Activated naive CD4-positive, alpha-beta T cell treated with Interleukin-2 at 50 U/mL for 16 hours (primary cell): Measurements from ENCODE around the gene PHF10.

Source experiments
- DNase-seq: peaks from one replicate; pipeline ENCODE4 v3.0.0-alpha.2; 2020

Gene PHF10

DNA sequence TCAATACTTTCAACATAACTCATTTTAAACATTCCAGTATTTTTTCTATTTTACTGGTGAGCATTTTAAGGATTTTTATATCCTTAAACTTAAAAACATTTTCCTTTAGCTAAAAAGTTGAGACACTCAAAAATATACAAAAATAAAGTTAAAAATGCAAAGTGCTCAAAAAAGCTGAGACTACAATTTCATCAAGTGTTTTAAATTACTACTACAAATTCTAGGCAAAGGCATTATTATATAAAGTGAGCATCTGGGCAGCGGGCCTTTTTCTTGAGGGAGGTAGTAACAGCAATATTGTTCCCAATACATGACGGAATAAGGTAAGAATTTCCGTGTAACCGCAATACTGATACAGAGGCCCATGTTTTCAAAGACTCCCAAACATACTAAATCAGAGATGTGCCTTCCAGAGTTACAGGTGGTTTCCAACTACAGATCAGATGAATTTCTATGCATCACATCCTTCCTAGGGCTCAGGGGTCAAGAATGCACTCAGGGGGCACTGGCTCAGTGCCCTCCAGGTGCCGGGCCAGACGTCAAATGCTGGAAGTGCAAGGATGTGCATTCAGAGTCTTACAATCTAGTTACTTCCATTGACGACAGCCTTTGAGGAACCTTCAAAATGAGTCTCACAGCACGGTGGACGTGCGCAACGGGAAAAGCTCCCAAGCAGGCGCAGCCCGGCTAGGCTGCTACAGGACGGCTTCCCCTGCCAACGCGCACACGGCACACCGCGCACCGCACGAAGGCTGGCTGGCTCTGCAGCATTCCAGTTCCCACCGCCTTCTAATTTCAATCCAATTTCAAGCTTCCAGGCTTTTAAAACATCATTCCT is 1.7 kb downstream of the PHF10 start:
- DNase-seq: peak; percentile 37

DNA sequence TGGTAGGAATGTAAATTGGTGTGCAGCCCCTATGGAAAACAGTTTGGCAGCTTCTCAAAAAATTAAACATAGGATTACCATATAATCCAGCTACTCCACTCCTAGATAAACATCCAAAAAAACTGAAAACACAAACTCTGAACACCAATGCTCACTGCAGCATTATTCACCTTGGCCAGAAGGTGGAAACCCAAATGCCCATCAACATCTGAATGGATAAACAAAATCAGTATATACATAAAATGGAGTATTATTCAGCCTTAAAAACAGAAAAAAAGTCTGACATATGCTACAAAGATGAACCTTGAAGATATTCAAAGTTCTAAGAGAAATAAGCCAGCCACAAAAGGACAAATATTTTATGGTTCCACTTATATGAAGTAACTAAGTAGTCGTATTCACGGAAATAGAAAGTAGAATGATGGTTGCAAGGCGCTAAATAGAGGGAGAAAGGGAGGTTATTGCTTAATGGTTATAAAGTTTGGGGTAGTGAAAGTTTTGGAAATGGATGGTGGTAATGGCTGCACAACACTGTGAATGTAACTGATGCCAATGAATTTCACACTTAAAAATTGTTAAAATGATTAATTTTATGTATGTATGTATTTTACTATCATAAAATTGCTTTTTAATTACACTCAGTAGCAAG is 4.0 kb downstream of the PHF10 start:
- no peak for DNase-seq

DNA sequence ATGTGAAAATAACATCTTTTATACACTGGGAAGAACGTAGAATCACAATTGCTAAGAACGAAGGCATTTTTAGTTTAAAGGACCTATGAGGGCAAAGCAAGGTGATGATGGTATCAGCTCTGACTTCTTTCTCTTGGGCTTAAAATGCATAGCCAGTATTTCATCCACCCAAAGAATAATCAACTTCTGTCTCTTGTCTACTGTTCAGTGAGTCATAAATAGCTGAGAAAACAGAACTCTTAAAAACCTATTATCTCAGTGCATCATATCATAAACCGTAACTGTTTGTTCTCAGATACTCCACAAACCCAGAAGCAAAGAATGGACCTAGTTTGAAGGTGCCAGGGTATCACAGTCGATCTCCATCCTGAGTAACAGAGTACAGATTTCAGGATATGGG is 5.2 kb downstream of the PHF10 start:
- no peak for DNase-seq

DNA sequence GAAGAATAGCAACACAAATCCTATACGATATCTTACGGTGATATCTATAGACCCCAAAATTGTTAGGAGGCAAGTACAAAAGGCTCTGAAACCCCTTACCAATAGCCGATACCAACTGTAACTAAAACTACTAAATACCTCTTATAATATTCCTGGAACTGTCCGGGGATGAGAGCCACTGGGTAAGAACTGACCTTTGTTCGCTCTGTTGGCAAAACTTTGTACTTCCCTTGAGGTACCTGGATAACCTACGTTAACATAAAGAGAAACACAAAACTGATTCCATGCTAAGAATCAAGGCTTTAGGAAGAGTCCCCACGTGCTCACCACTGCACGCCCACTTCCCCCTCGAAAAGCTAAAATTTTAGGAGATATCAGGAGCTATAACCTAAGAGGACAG is 9.7 kb downstream of the PHF10 start:
- no peak for DNase-seq

DNA sequence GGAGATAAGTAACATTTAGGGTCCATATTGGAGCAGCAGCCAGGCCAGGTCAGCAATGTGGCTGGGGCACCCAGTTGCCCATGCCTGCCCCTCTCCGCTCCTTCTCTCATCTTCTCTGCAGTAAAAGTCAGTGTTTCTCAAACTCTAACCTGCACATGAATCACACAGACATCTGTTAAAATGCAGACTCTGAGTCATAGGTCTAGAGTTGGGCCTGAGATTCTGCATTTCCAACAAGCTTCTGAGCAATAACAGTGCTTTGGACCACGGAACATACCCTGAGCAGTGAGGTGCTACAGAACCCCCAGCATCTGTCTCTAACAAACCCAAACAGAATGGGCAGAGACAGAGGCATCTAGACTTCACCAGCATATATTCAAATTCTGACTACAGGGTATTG is 10.1 kb downstream of the PHF10 start:
- DNase-seq: no peak

DNA sequence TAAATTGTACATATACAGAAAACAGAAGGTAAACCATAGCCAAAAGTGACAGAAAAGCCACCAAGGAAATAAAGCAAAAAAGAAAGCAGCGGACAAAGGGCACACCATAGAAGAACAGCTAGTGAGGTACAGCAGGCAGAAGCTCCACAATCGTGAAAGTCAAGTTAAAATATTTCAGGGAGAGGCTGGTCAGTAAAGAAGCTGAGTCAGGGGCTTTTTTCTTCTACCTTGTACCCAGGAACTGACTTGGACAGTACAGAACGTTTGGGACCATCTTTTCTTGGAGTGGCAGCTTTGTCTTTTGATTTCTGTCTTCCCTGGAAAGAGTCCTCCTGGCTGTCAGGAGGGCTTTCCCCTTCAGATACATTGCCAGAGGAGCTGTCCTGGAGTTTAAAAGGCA is 14.3 kb downstream of the PHF10 start:
- DNase-seq: no peak

DNA sequence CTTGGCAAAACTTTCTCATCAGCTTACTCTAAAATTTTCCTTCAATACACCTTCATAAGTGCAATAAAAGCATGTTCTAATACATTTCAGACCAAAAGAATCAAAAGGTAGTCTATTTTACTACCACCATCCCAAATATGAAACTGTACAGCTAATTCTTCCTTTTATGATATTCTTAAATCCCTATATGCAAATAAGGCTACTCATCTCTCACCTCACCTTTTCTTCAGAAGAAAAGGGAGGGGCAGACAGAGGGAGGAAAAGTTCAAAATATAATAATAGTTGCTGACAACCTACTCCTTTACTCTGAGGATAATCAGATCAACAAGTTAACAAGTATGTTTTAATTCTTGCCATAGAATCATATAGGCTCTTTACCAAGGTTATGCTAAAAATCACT is 15.0 kb downstream of the PHF10 start:
- DNase-seq: no peak

DNA sequence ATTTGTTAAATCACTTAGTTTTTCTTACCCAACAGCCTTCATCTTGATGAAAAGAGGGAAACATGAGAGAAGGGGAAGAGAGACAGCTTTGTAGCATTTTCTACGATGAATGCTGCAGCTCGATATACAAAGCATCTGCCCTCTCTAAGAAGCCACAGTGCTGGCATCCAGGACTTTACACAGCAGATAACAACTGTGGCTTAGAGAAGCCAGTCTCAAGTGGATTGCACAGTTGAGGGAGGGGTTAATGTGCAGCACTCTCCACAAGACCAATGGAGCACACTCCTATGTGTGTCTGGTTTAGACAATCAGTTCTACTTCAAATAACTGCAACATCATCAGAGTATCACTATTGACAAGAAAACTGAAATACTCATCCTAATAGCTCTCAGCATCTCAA is 16.5 kb downstream of the PHF10 start:
- no peak for DNase-seq

DNA sequence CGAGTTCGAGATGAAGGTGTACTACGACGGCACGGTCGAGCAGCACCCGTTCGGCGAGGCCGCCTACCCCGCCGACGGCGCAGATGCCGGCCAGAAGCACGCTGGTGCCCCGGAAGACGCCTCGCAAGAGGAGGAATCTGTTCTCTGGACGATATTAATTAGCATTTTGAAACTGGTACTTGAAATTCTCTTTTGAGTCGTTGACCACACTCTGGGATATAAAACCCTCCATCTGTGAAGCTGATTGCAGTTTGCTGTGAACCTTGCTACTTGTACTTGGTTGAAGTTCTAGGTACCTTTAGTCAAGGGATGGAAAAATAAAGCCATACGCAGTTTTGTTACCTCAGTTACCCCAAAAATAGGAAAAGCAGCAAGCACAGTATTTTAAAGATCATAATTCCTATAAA is 21.5 kb downstream of the PHF10 start:
- no peak for DNase-seq

DNA sequence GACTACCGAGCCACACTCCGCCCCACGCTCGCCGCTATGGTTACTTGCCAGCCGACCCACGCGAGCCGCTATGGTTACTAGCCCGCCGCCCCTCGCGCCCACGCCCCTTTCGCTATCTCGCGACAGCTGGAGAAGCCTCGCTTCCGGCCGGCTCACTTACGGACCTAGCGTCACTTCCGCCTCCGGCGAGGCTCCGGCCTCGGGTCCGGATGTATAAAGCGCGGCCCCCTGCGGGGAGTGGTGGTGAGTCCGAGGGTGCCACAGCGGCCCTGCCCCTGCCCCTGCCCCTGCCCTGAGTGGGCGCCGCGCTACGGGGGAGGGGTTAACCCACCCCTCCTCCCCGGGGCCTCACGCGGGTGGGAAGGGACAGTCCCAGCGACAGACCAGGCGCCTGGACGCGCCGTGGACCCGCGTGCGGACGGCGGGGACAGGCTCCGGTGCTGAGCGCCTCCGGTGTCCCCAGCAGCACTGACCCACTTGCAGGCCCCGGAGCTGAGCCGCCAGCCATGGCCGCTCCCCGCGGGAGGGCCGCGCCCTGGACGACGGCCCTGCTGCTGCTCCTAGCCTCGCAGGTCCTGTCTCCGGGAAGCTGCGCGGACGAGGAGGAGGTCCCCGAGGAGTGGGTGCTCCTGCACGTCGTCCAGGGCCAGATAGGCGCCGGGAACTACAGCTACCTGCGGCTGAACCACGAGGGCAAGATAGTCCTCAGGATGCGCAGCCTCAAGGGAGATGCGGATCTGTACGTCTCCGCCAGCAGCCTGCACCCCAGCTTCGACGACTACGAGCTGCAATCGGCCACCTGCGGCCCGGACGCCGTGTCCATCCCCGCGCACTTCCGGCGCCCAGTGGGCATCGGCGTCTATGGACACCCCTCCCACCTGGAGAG is 22.1 kb downstream of the PHF10 start, which contains the start of the genes C6orf120 and WDR27:
Gene C6orf120 (plus strand): TSS at position 173 of the 886 bp plus-strand sequence. CDS start 334 bp downstream, at position 507.
Gene WDR27 (minus strand): TSS at position 76 of the 886 bp plus-strand sequence. CDS start 13,024 bp downstream, outside the sequence.
- DNase-seq: peak; percentile 99

DNA sequence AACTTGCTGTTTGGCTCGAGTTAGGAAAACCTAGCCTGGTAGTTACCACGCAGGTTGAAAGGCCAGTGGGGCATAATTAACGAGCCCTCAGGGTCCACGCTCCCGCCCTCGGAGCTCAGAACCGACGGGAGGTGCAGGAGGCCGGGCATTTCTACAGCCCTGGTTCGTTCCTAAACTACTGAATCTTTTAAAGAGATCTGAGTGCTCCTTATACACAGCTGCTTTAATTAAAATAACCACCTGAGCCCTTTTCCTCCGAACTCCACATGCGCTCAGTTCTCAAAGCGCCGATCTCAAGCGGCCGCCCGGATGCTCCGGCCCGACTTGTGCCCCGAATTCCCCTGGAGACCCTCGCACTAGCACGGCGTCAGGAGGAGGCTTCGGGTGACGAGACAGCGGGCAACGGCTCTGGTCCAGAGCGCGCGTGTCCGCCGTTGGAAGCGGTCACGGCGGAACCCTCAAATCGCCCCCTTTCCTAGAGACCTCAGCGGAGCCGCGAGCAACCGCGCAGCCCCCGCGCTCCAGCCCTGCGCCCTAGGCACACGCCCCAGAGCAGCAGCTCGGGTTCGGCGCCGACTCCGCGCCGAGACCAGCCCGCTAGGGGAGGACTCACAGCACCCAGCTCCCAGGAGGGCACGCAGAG is 22.9 kb downstream of the PHF10 start:
- no peak for DNase-seq

DNA sequence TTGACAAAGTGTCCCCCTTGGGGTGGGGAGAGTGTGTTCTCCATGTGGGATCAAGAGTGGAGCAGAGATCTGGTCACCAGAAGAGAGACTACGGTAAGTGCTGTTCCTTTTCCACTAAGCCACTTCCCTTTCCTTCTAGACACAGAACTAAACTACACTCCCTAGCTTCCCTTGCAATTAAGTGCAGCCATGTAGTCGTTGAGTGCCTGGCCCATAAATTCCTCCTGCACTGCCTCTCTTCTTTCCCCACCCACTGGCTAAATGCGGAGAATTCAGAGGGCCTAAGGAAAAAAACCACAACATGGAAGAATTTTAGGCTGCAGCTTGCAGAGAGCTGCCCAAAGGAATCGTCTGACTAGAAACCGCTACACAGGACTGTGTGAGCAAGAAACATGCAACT is 24.0 kb downstream of the PHF10 start:
- DNase-seq: no peak

DNA sequence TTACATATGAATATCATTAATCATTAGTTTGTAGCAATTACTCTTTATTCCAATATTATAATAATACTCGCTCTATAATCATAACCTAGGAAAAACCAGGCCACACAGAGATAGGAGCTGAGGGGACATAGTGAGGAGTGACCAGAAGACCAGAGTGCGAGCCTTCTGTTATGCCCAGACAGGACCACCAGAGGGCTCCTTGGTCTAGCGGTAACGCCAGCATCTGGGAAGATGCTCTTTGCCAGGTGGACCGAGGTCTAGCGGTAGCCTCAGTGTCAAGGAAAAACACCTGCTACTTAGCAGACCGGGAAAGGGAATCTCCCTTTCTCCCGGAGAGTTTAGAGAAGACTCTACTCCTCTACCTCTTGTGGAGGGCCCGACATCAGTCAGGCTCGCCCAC is 27.2 kb downstream of the PHF10 start:
- peak; percentile 6 for DNase-seq

DNA sequence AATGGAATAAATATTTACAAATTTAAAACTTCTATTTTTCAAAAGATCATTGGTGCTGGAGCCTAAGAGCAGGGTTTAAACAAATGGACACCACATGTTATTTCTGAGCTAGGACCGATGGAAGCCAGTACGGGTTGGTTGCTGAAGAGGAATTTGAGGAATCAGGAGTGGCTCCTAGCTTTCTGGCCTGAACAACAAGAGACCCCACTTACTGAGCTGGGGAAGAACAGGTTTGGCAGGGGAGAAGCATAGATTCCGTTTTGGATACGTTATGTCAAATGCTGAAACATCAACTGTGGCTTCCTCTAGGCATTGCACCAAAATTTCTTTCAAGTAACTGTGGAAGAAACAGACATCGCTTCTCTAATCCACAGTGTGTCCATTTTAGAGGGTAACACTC is 29.2 kb downstream of the PHF10 start:
- DNase-seq: no peak

DNA sequence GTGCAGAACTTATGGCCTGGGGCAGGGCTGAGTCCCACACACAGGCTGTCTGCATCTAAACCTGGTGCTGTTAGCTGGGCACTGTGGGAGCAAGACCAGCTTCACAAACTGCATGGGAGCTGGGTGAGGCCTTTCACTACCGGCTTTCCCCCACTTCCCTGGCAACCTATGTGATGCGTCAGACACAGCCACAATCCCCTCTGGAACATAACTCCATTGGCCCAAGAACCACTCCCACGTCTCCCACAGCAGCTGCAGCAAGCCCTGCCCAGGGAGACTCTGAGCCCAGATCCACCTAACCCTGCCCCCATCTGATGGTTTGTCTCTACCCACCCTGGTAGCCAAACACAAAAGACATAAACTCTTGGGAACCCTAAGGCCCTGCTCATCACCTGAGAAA is 31.8 kb downstream of the PHF10 start:
- no peak for DNase-seq

DNA sequence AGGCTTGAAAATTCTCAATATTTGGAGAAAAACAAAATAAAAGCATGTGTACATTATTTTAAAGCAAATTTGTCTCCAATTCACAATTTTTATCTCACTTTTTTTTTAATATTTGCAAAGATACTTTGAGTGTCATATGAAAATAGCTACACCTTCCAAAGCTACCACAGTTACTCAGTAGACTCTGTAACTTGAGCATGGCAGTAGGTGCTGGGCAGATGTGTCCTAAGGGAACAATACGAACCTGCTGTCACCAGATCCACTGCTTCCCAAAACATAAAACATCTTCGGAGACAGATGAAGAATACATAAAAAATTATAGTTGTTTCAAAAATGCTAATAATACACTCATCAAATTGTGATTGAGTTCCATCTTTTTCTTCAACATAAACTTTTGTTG is 33.0 kb downstream of the PHF10 start:
- DNase-seq: no peak

DNA sequence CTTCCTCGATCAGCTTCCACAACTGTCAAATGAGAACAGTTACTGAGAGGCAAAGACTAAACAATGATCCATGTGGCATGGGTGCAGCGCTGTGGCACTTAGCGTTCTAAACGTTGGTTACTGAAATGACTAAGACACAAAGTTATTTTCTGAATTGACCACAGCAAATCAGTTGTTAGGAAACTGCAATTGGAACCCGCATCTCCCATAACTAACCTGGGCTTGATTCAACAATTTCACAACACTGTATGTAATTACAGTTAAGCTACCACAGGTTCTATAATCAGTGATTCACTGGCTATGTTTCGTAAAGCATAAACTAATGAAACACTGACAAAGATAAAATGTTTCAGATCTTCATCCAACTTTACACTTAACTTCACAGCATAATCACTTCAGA is 35.0 kb downstream of the PHF10 start:
- no peak for DNase-seq

DNA sequence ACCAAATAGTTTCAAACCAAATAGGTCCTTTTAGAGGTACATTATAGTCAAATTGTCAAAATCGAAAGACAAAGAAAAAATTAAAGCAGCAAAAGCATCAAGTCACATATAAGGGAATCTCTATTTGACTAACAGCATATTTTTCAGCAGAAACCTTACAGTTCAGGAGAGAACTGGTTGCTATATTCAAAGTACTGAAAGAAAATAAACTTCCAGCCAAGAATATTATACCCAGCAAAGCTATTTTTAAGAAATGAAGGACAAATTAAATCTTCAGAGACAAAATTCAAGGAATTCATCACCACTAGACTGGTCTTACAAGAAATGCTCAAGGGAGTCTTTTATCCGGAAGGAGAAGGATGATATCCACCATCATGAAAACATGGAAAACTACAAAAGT is 38.4 kb downstream of the PHF10 start:
- DNase-seq: no peak

DNA sequence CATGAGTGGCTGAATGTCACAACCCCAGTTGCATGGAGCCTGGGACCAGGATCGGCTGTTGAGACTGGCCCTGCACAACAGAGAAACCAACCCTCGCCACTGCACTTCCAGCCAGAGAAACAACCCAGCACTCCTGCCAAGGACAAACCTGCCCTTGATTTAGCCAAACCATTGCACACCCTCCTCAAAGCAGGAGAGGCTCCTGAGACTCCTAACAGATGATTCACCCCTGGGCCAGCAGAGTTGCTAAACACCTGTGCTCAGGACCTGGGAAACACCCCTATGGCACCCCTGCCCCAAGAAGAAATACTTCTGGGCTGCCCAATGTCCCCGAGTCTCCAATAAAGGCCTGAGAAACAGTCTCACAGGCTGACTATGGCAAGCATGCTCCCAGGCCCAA is 40.2 kb downstream of the PHF10 start:
- no peak for DNase-seq

DNA sequence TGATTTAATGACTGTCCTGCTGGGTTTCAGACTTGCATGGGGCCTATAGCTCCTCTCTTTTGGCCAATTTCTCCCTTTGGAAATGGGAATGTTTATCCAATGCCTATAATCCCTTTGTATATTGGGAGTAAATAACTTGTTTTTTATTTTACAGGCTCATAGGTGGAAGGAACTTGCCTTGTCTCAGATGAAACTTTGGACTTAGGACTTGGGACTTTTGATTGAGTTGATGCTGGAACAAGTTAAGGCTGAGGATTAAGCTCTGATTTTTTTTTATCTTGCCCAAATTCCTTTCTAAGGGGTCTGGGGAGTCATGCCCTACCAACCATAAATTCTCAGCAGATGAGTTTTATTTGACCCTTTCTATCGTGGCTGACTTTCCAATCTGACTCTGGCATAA is 46.0 kb downstream of the PHF10 start:
- DNase-seq: no peak

DNA sequence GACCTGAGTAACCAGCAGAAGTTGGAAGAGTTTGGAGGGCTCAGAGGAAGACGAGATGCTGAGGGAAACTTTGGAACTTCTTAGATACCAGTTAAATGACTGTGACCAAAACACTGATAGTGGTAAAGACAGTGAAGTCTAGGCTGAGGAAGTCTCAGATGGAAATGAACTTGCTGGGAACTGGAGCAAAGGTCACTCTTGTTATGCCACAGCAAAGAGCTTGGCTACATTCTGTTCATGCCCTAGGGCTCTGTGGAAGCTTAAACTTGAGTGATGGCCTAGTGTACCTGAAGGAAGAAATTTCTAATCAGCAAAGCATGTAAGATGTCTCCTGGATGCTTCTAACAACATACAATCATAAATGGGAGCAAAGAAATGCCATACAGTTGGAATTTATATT is 47.2 kb downstream of the PHF10 start:
- DNase-seq: no peak

DNA sequence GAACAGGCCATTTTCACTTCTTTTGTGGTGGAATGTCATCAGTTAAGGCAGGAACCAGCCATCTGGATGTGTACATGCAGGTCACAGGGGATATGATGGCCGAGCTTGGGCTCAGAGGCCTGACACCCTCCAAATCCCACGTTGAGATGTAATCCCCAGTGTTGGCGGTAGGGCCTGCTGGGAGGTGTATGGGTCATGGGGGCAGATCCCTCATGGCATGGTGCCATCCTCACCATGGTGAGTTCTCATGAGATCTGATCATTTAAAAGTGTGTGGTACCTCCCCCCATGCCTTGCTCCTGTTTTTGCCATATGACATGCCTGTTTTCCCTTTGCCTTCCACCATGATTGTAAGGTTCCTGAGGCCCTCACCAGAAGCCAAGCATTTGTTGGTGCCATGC is 49.3 kb downstream of the PHF10 start:
- DNase-seq: no peak

DNA sequence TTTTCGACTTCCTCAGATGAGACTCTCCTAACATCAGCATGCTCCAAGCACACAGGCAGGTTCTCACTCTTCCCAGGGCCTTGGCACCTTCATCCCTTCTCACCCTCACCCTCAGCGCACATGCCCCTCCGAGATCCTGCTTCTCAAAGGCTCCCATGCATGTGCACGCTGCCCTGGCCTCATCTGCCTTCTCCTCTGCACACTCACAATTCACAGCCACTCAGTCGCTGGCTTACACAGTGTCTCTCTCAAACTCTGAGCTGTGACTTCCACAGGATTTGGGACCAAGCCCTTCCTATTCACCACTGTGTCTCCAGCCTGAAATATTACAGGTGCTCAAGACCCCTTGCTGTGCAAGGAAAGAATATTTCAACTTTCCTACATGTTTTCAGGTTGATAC is 52.7 kb downstream of the PHF10 start:
- DNase-seq: no peak
